ENCODE results near the gene CEP97. TPM values are rescaled to one million over a fixed set of nuclear protein-coding genes. Genes with fewer than 3 reads are reported as not detected.
A peak's percentile ranks its signal among the peaks of the same experiment; 100 is the strongest.

The CEP97 gene
- total and polyA plus RNA-seq, 4 donors = 1.9 to 21.0 (median 6.6) TPM

DNA sequence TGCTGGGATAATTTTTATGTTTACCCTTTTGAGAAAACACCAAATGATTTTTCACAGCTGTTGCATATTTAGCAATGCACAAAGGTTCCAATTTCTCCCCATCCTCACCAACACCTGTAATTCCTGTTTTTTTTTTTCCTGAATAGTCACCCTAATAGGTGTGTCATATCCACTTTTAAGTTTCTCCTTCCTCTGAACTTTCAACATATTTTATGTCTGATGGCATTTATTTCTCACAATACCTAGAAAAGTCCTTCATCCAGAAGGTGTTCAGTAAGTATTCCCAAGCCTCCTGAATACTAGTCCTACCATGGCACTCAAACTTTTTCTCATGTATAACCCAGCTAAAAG, 39.4 kb upstream of the CEP97 start:
- H3K4me3 ChIP-seq = peak overlapping the region; percentile 77
- H3K27me3 ChIP-seq (ENCODE audit: control insufficient read depth in 3 of 3, insufficient read depth in 3 of 3, low read length in 2 of 3) = no peaks in the 10 kb centered on the region
- peak overlapping the region; percentile 99 to 100 for H3K9ac ChIP-seq (ENCODE audit: insufficient read depth in 1 of 2, low read length in 2 of 2)
- peak overlapping the region in 1 of 2 donors; percentile 90 for H3K27ac ChIP-seq (ENCODE audit: low read depth in 1 of 2, low read length in 1 of 2)
- H3K36me3 ChIP-seq (ENCODE audit: control insufficient read depth in 4 of 4, insufficient read depth in 4 of 4, low read length in 4 of 4) = peaks cover 14 to 43% (median 32%) of the 10 kb centered on the region in 4 donors
- DNase-seq (no peak), ATAC-seq (ENCODE audit: insufficient read depth, low FRiP score) (no peak)
- peaks cover 7 to 29% (median 10%) of the 10 kb centered on the region in 5 donors for H3K4me1 ChIP-seq (ENCODE audit: control insufficient read depth in 5 of 5, insufficient read depth in 5 of 5, low read length in 5 of 5)
- TF ChIP-seq, protein P1, sequence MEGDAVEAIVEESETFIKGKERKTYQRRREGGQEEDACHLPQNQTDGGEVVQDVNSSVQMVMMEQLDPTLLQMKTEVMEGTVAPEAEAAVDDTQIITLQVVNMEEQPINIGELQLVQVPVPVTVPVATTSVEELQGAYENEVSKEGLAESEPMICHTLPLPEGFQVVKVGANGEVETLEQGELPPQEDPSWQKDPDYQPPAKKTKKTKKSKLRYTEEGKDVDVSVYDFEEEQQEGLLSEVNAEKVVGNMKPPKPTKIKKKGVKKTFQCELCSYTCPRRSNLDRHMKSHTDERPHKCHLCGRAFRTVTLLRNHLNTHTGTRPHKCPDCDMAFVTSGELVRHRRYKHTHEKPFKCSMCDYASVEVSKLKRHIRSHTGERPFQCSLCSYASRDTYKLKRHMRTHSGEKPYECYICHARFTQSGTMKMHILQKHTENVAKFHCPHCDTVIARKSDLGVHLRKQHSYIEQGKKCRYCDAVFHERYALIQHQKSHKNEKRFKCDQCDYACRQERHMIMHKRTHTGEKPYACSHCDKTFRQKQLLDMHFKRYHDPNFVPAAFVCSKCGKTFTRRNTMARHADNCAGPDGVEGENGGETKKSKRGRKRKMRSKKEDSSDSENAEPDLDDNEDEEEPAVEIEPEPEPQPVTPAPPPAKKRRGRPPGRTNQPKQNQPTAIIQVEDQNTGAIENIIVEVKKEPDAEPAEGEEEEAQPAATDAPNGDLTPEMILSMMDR (IDR thresholded peaks at IDR 0.05; ENCODE audit: control extremely low read depth, extremely low read depth) = no peak
- no peaks in the 10 kb centered on the region for H3K9me3 ChIP-seq (ENCODE audit: control insufficient read depth in 4 of 4, insufficient read depth in 3 of 4, low read length in 3 of 4)

DNA sequence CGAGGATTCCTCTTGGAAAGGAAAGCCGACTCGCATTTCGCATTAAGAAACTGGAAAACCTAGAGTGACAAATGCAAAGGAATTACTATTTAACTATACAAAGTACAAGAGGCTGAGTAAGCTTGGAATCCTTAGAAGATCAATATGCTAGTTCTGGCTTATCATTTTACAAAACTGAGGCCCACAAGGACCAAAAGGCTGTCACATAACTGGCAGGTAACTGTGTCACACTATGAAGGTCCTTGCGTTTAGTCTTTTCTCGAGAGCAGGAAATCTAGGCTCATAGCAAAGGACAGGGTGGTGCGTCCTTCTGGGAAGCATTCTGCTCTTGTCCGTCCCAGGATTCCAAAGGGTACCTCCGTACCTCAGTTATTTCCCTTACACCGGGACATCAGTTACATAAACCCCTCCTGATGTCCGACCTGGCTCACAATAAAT, 38.5 kb upstream of the CEP97 start:
- TF ChIP-seq, protein P1 (IDR thresholded peaks at IDR 0.05; ENCODE audit: control extremely low read depth, extremely low read depth) = no peak
- DNase-seq (no peak), ATAC-seq (ENCODE audit: insufficient read depth, low FRiP score) (no peak)
- Histone ChIP-seq H3K27me3 (ENCODE audit: control insufficient read depth in 3 of 3, insufficient read depth in 3 of 3, low read length in 2 of 3) (no peaks in the 10 kb centered on the region), H3K4me3 (peak overlapping the region; percentile 77), H3K4me1 (ENCODE audit: control insufficient read depth in 5 of 5, insufficient read depth in 5 of 5, low read length in 5 of 5) (peaks cover 7 to 29% (median 10%) of the 10 kb centered on the region in 5 donors), H3K9me3 (ENCODE audit: control insufficient read depth in 4 of 4, insufficient read depth in 3 of 4, low read length in 3 of 4) (no peaks in the 10 kb centered on the region), H3K27ac (ENCODE audit: low read depth in 1 of 2, low read length in 1 of 2) (peak overlapping the region; percentile 90 to 94), H3K9ac (ENCODE audit: insufficient read depth in 1 of 2, low read length in 2 of 2) (peak overlapping the region; percentile 99 to 100), H3K36me3 (ENCODE audit: control insufficient read depth in 4 of 4, insufficient read depth in 4 of 4, low read length in 4 of 4) (peaks cover 10 to 36% (median 27%) of the 10 kb centered on the region in 4 donors)
- WGBS, 2 donors = 1 to 5% methylated on average over 11 of the region's 11 CpGs

DNA sequence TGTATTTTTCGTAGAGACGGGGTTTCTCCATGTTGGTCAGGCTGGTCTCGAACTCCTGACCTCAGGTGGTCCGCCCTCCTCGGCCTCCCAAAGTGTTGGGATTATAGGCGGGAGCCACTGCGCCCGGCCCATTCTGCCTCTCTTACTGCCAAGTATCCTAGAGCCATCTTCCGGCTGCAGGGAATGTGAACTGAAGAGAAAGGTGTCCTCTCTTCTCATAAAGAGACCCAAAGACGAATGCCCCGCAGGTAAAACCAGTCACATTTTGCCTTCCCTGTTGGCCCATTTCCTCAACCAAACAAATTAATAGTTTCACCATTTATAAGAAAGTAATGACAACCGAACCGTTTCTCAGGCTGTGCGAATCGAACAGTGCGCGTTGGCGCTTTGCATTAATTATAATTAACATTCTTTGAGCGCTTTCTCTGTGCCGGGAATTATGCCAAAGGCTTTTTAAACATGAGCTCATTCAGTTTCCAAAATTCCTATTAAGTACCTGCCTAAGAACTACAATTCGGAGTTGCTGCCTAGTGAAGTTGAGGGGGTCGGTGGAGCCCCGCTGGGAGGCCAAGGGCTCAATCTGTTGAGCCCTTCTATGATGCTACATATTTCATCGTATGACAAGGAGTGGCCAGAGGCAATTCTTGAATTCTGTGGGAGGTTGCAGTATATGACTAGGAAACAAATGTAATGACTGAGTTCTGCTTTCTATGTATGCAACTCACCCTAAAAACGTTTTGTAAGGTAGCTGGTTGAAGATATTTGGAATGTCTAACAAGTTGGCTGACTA, 37.1 kb upstream of the CEP97 start:
- peak overlapping the region; percentile 61 to 75 for H3K9ac ChIP-seq (ENCODE audit: insufficient read depth in 1 of 2, low read length in 2 of 2)
- peak overlapping the region; percentile 90 to 92 for H3K27ac ChIP-seq (ENCODE audit: low read depth in 1 of 2, low read length in 1 of 2)
- no peaks in the 10 kb centered on the region for H3K9me3 ChIP-seq (ENCODE audit: control insufficient read depth in 4 of 4, insufficient read depth in 3 of 4, low read length in 3 of 4)
- 43% methylated on average over 25 of the region's 25 CpGs for whole genome bisulfite sequencing, 2 donors
- H3K4me3 ChIP-seq = peak overlapping the region; percentile 47
- ATAC-seq (ENCODE audit: insufficient read depth, low FRiP score) (no peak), DNase-seq (peak; percentile 30 to 50 (median 33))
- peaks cover under 1 to 27% (median 15%) of the 10 kb centered on the region in 4 donors for H3K36me3 ChIP-seq (ENCODE audit: control insufficient read depth in 4 of 4, insufficient read depth in 4 of 4, low read length in 4 of 4)
- no peaks in the 10 kb centered on the region for H3K27me3 ChIP-seq (ENCODE audit: control insufficient read depth in 3 of 3, insufficient read depth in 3 of 3, low read length in 2 of 3)
- TF ChIP-seq, protein P1 (IDR thresholded peaks at IDR 0.05; ENCODE audit: control extremely low read depth, extremely low read depth) = no peak
- H3K4me1 ChIP-seq (ENCODE audit: control insufficient read depth in 5 of 5, insufficient read depth in 5 of 5, low read length in 5 of 5) = peaks cover 7 to 29% (median 10%) of the 10 kb centered on the region in 5 donors
